Loucy (cell line): ENCODE measurements around the gene CREG2.
"Not testable (repeated sequence)": the region's sequence is repeated elsewhere in the genome, so short reads cannot be mapped to it uniquely, and the experiment has no call there.

Experiments
- H2AFZ ChIP-seq: fragments of 200-600 bp; sonication (generic); 2 replicates; pipeline ENCODE4 v1.6.0; 2016; ENCODE audit warnings: antibody characterized with exemption, mild to moderate bottlenecking, low read length, moderate library complexity
- H3F3A ChIP-seq: fragments of 200-600 bp; 2 replicates; pipeline ENCODE4 v1.6.0; 2016; ENCODE audit warnings: antibody characterized with exemption, low read depth, mild to moderate bottlenecking
- H3K27me3 ChIP-seq: fragments of 200-600 bp; sonication (generic); 2 replicates; pipeline ENCODE4 v1.6.1; 2014; ENCODE audit warnings: low read length, mild to moderate bottlenecking; ENCODE audit not compliant: insufficient read depth, poor library complexity, severe bottlenecking
- H3K36me3 ChIP-seq: fragments of 200-600 bp; sonication (generic); 2 replicates; pipeline ENCODE4 v1.6.1; 2016; ENCODE audit warnings: low read length; ENCODE audit not compliant: insufficient read depth
- H3K4me1 ChIP-seq: fragments of 200-600 bp; sonication (generic); 2 replicates; pipeline ENCODE4 v1.5.1; 2014; ENCODE audit warnings: low read length, mild to moderate bottlenecking; ENCODE audit not compliant: insufficient read depth, poor library complexity, severe bottlenecking
- H3K4me2 ChIP-seq: fragments of 200-600 bp; sonication (generic); 2 replicates; pipeline ENCODE4 v1.6.0; 2014; ENCODE audit warnings: antibody characterized with exemption, low read length, low read depth, mild to moderate bottlenecking; ENCODE audit not compliant: poor library complexity, severe bottlenecking
- H3K4me3 ChIP-seq: fragments of 200-600 bp; sonication (generic); 2 replicates; pipeline ENCODE4 v1.5.1; 2014; ENCODE audit warnings: low read length, mild to moderate bottlenecking, mixed read lengths; ENCODE audit not compliant: poor library complexity, severe bottlenecking
- H3K79me2 ChIP-seq: fragments of 200-600 bp; sonication (generic); 2 replicates; pipeline ENCODE4 v1.6.1; 2014; ENCODE audit warnings: low read length; ENCODE audit not compliant: insufficient read depth
- H3K9ac ChIP-seq: fragments of 200-600 bp; sonication (generic); 2 replicates; pipeline ENCODE4 v1.6.0; 2014; ENCODE audit warnings: mild to moderate bottlenecking, low read depth, low read length, moderate library complexity; ENCODE audit not compliant: poor library complexity, severe bottlenecking
- H3K9me2 ChIP-seq: fragments of 200-600 bp; sonication (generic); replicated peaks from 2 replicates; pipeline ENCODE4 v1.6.1; 2016; ENCODE audit warnings: low read depth, low read length, mixed read lengths
- H3K9me3 ChIP-seq: fragments of 200-600 bp; sonication (generic); 2 replicates; pipeline ENCODE4 v1.6.1; 2014; ENCODE audit warnings: mild to moderate bottlenecking, antibody characterized with exemption, low read length, low read depth; ENCODE audit not compliant: insufficient read depth
- H4K20me1 ChIP-seq: fragments of 200-600 bp; sonication (generic); 2 replicates; pipeline ENCODE4 v1.6.0; 2014; ENCODE audit warnings: antibody characterized with exemption, low read length, mild to moderate bottlenecking; ENCODE audit not compliant: insufficient read depth, poor library complexity, severe bottlenecking
- EZH2phosphoT487 ChIP-seq: fragments of 200-600 bp; IDR thresholded peaks from 2 replicates; pipeline ENCODE4 v1.6.1; 2018; ENCODE audit warnings: antibody characterized with exemption, mild to moderate bottlenecking, moderate library complexity, borderline replicate concordance
- TF ChIP-seq, protein P1 (sequence below): fragments of 200-600 bp; sonication (generic); conservative IDR thresholded peaks from 2 replicates; pipeline ENCODE4 v1.5.1; 2014; ENCODE audit warnings: mild to moderate bottlenecking, antibody characterized with exemption, low read length

Gene CREG2

DNA sequence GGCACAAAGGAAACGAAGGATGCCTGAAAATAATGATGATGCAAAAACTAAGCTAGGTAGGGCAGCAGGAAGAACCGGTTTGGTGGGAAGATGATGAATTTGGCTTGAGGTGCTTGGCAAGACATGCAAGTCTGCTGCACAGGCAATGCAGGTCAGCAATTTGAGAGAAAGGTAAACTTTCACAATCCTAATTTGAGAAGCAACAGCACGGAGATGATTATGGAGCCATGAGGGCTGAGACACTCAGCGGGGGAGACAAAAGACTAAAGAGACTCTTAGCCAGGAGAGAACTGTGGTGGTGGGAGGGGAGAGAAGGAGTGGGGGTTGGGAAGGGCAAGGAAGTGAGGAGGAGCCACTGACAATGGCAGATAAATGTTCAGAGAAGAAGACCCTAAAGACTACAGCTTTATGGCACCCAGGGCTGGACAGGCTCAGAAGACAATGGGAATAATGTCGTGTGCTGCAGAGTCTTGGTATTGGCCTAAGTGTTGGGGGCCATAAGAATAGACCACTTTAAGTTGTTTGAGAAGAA is 59.4 kb downstream of the CREG2 start:
- H3K27me3 ChIP-seq, result no peaks in the 10 kb centered on the region
- 0 out of 2 replicates have a peak overlapping the region, but pooled peaks have one; percentile 8 for H2AFZ ChIP-seq
- H3K4me1 ChIP-seq, result peaks cover 46% of the 10 kb centered on the region
- peaks cover 26% of the 10 kb centered on the region for H3F3A ChIP-seq
- H3K4me3 ChIP-seq, result peak overlapping the region; percentile 63
- no peak for TF ChIP-seq EZH2phosphoT487
- TF ChIP-seq, protein P1, sequence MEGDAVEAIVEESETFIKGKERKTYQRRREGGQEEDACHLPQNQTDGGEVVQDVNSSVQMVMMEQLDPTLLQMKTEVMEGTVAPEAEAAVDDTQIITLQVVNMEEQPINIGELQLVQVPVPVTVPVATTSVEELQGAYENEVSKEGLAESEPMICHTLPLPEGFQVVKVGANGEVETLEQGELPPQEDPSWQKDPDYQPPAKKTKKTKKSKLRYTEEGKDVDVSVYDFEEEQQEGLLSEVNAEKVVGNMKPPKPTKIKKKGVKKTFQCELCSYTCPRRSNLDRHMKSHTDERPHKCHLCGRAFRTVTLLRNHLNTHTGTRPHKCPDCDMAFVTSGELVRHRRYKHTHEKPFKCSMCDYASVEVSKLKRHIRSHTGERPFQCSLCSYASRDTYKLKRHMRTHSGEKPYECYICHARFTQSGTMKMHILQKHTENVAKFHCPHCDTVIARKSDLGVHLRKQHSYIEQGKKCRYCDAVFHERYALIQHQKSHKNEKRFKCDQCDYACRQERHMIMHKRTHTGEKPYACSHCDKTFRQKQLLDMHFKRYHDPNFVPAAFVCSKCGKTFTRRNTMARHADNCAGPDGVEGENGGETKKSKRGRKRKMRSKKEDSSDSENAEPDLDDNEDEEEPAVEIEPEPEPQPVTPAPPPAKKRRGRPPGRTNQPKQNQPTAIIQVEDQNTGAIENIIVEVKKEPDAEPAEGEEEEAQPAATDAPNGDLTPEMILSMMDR, result no peak
- no peaks in the 10 kb centered on the region for H3K36me3 ChIP-seq
- H4K20me1 ChIP-seq, result no peaks in the 10 kb centered on the region
- peak overlapping the region; percentile 55 for H3K9ac ChIP-seq
- peaks cover 18% of the 10 kb centered on the region; the same call in 1 of the 2 replicates for H3K9me3 ChIP-seq
- H3K9me2 ChIP-seq, result no peaks in the 10 kb centered on the region
- no peaks in the 10 kb centered on the region for H3K79me2 ChIP-seq
- H3K4me2 ChIP-seq, result peak overlapping the region; percentile 86

- Histone ChIP-seq H3K4me3 (no peak overlapping the region), H3K9ac (no peak overlapping the region), H3K4me2 (no peak overlapping the region), H3K27me3 (no peaks in the 10 kb centered on the region), H3K9me3 (peaks cover 18% of the 10 kb centered on the region; the same call in 1 of the 2 replicates), H2AFZ (no peak overlapping the region), H4K20me1 (no peaks in the 10 kb centered on the region), H3K9me2 (no peaks in the 10 kb centered on the region), H3K4me1 (peaks cover 36% of the 10 kb centered on the region), H3K36me3 (no peaks in the 10 kb centered on the region), H3K79me2 (no peaks in the 10 kb centered on the region), H3F3A (peaks cover 26% of the 10 kb centered on the region)
- no peak for TF ChIP-seq EZH2phosphoT487
- TF ChIP-seq, protein P1, result no peak
These were observed 61.9 kb downstream of the CREG2 start for GRCh38 chr2:101325425-101325824.

- H3K9ac ChIP-seq, H3K79me2 ChIP-seq, H3K9me2 ChIP-seq, H4K20me1 ChIP-seq, H3K27me3 ChIP-seq, H3K4me1 ChIP-seq, H3K9me3 ChIP-seq, H3K36me3 ChIP-seq, H3K4me2 ChIP-seq, H3F3A ChIP-seq, H3K4me3 ChIP-seq, H2AFZ ChIP-seq: not testable (repeated sequence)
These were observed 70.7 kb downstream of the CREG2 start for GRCh38 chr2:101316568-101316967.

GRCh38 chr2:101311696-101312017 is 75.6 kb downstream of the CREG2 start:
- TF ChIP-seq EZH2phosphoT487, result no peak
- TF ChIP-seq, protein P1, result no peak
- Histone ChIP-seq H4K20me1 (peaks cover 15% of the 10 kb centered on the region), H3K4me3 (no peak overlapping the region), H3K4me1 (peaks cover 37% of the 10 kb centered on the region), H3K9me3 (no peaks in the 10 kb centered on the region), H3K9ac (no peak overlapping the region), H2AFZ (peak overlapping the region; percentile 16; the same call in 1 of the 2 replicates), H3K4me2 (peak overlapping the region; percentile 15), H3K79me2 (peaks cover 18% of the 10 kb centered on the region), H3K36me3 (no peaks in the 10 kb centered on the region), H3K27me3 (no peaks in the 10 kb centered on the region), H3K9me2 (no peaks in the 10 kb centered on the region), H3F3A (no peaks in the 10 kb centered on the region)
